Prostate gland (tissue), 2 donors: Measurements from ENCODE around the gene RASIP1.

Source experiments
- POLR2A ChIP-seq: fragments of 450-650 bp; IDR thresholded peaks from one replicate; pipeline ENCODE4 v1.6.1; 2016; ENCODE audit warnings: antibody characterized with exemption, mild to moderate bottlenecking
- TF ChIP-seq, protein P1 (sequence below), 4 experiments: fragments of 200-600 bp in 2 of 4; fragments of 450-650 bp in 2 of 4; sonication (generic) in 2 of 4; IDR thresholded peaks; 1 replicate in 3 of 4; 2 replicates in 1 of 4; pipeline ENCODE4 v1.5.1; 2016 to 2019; ENCODE audit warnings: antibody characterized with exemption in 4 of 4, mild to moderate bottlenecking in 2 of 4, moderate library complexity in 2 of 4

GRCh38 chr19:48716562-48717291 lies 23.7 kb downstream of the RASIP1 start:
- TF ChIP-seq, protein P1, sequence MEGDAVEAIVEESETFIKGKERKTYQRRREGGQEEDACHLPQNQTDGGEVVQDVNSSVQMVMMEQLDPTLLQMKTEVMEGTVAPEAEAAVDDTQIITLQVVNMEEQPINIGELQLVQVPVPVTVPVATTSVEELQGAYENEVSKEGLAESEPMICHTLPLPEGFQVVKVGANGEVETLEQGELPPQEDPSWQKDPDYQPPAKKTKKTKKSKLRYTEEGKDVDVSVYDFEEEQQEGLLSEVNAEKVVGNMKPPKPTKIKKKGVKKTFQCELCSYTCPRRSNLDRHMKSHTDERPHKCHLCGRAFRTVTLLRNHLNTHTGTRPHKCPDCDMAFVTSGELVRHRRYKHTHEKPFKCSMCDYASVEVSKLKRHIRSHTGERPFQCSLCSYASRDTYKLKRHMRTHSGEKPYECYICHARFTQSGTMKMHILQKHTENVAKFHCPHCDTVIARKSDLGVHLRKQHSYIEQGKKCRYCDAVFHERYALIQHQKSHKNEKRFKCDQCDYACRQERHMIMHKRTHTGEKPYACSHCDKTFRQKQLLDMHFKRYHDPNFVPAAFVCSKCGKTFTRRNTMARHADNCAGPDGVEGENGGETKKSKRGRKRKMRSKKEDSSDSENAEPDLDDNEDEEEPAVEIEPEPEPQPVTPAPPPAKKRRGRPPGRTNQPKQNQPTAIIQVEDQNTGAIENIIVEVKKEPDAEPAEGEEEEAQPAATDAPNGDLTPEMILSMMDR (IDR thresholded peaks at IDR 0.05): no peak
- no peak for TF ChIP-seq POLR2A
